ENCODE data around the gene COX6B2.

COX6B2 gene

GRCh38 chr19:55362174-55362989 is 7.9 kb upstream of the COX6B2 start:
- DNase-seq: no peak

- DNase-seq: no peak
These were observed 6.4 kb upstream of the COX6B2 start for GRCh38 chr19:55360902-55361301.

- no peak for DNase-seq
These were observed 4.7 kb upstream of the COX6B2 start for GRCh38 chr19:55358943-55359908.

GRCh38 chr19:55358493-55358892 is 4.0 kb upstream of the COX6B2 start:
- no peak for DNase-seq

GRCh38 chr19:55355213-55355821 is 798 bp upstream of the COX6B2 start:
- no peak for DNase-seq

- peak; percentile 70 for DNase-seq
These were observed 469 bp downstream of the COX6B2 start for GRCh38 chr19:55353803-55354697.

GRCh38 chr19:55353356-55353802 is 1.1 kb downstream of the COX6B2 start:
- DNase-seq: no peak

GRCh38 chr19:55352549-55353145 is 1.9 kb downstream of the COX6B2 start:
- no peak for DNase-seq

- no peak for DNase-seq
These were observed 2.5 kb downstream of the COX6B2 start for GRCh38 chr19:55352040-55352439.

- DNase-seq: no peak
These were observed 3.8 kb downstream of the COX6B2 start for GRCh38 chr19:55350620-55351315.

- DNase-seq: no peak
These were observed 6.0 kb downstream of the COX6B2 start for GRCh38 chr19:55348317-55349034.

GRCh38 chr19:55347442-55348009 is 7.0 kb downstream of the COX6B2 start:
- no peak for DNase-seq

- no peak for DNase-seq
These were observed 7.6 kb downstream of the COX6B2 start for GRCh38 chr19:55346725-55347441.

- no peak for DNase-seq
These were observed 8.4 kb downstream of the COX6B2 start for GRCh38 chr19:55345818-55346724.

- no peak for DNase-seq
These were observed 9.3 kb downstream of the COX6B2 start for GRCh38 chr19:55345101-55345817.

GRCh38 chr19:55344444-55344843 is 10.1 kb downstream of the COX6B2 start:
- no peak for DNase-seq
